Brain pericyte (primary cell): ENCODE results near the gene DHDH.
A peak's percentile ranks its signal among the peaks of the same experiment; 100 is the strongest.
"Not testable (repeated sequence)": the region's sequence is repeated elsewhere in the genome, so short reads cannot be mapped to it uniquely, and the experiment has no call there.

Experiments used
- DNase-seq: peaks from one replicate; pipeline ENCODE4 v3.0.0-alpha.2; 2012; ENCODE audit warnings: low read depth, low spot score

The DHDH gene

DNA sequence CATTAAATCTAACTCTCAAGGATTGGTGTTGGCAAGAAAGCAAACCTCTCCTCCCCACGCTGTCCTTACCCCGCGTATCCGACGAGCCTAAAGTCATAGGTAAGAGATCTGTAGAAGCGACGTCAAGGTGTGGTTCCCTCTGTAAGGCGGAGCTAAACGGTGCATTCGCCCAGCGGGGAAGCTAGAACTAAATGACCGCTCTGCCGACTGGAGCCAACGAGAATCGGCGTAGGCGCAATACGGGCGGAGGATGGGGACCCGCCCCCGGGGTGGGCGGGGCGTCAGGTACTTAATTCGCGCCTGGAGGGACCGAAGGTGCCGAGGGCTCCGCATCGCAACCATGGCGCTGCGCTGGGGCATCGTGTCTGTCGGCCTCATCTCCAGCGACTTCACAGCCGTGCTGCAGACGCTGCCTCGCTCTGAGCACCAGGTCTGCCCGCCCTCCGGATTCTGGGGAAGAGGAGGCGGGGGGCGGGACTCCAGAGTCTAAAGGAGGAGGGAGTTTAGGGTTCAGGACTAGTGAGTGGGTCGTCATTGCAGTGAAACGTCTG is at the start of gene DHDH:
Gene DHDH (plus strand): TSS at position 318 of the 551 bp plus-strand sequence. CDS start 23 bp downstream, at position 341.
- DNase-seq = no peak

DNA sequence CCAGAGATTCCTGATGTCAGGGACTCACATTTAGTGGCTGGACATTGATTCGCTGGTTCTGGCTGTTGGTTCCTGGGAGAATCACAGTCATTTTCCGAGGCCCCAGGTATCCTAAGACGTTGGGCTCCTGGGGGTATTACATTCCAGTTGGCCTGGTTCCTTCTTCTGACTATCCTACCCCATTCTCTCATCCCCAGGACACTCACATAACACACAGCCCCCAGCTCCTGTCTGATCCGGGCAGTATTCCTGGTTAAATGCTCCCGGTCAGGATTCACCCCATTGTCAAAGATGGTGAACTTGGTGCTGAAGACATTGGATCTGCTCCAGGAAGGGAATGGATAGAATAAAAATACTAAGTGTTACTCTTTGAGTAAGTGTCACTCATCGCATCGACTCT is 49.8 kb upstream of the DHDH start:
- no peak for DNase-seq

DNA sequence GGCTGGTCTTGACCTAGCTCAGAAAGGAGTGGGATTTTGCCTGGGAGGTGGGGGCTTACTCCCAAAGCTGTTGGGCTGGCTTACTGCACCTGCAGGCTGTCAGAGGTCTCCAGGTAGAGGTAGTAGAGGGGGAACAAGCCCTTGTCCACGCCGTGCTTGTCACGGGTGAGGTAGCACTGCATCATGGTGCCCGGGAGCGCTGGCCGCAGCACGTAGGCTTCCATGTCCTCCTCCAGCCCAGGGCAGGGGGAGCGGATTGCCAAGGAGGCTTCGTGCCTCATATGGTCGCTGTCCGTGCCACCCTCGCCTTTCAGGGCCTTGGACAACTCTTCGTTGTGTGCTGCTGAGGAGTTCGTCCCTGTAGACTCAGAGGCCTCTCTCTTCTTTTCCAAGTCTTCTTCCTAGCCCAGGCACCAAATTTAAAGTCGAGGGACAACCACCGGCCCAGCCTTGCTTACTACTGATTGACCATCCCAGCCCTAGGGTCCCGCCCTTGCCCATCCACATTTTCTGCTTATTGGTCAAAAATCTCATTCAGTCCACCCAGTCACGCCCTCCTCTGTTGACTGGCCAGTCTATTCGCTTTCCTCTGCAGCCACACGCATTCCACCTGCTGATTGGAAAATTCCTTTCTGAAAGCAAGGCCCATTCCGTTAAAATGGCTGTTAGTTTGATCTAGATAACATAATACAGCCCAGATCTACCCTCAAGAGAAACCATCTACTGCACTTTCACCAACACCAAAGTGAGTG is 45.5 kb upstream of the DHDH start:
- DNase-seq = no peak

DNA sequence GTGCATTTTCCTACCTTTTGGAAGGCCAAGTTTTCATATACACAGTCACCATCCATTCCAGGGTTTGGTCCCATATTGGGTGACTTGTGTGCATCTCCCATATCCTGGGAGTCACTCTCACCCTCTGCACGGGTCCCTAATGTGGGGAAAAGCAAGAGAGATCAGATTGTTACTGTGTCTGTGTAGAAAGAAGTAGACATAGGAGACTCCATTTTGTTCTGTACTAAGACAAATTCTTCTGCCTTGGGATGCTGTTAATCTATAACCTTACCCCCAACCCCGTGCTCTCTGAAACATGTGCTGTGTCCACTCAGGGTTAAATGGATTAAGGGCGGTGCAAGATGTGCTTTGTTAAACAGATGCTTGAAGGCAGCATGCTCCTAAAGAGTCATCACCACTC is 44.0 kb upstream of the DHDH start:
- DNase-seq = not testable (repeated sequence)

DNA sequence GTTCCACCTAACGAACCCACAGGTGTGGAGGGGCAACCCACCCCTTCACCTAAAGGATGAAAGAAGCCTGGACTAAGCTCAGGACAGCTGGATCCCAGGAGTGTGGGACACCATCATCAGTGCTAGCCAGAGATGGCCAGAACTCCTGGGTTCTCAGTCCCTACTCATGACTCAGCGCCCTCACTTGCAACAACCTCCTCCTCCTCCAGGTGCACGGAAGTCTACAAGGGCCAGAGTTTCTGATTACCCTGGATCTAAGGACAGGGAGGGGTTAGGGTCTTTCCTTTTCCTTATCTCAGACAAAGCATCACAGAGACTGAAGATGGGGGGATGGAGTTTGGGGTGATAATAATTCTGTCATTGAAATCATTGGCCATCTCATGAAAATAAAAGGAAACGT is 42.9 kb upstream of the DHDH start:
- no peak for DNase-seq

- DNase-seq = no peak
Observed at GRCh38 chr19:48895226-48895625, 38.3 kb upstream of the DHDH start.

DNA sequence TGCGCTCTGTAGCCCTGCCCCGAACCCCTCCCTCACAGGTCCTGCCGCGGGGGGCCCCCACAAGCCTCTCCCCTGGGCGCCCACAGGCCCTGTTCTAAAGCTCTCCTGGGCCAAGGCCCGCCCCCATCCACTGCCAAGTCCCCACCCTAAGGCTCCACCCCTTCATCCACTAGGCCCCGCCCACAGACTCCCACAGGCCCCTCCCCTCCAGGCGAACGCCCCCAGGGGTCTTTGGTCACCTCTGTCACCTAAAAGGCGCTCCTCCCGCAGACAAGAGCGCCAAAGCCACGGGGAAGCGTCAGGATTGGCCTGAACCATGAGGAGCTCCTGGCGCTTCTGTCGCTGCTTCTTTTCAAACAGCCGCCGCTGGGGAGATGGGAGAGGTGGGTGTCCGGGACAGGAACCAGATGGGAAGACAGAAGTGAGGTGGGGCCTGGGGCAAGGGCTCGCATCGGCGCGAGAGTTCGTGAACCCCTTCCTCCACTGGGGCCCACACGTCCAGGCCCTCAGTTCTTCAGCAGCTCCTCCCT is 37.2 kb upstream of the DHDH start:
- DNase-seq = no peak

DNA sequence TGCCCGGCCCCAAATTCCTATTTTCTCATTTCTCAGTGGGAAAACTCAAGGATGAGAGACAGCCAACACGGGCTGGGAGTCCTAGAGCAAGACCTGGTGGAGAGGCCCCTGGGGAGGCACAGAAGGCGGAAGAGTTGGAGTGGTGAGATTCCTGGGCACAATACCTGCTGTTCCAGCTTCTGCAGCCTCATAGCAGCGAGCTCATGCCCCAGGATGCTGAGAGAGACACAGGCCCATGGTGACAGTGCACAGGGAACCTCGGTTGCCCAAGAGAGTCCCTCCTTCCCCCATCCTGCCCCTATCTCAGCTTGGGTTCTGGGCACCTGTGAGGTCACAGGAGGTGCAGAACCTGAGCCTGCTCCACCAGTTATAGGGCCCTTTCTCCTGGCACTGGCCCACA is 36.3 kb upstream of the DHDH start:
- DNase-seq = no peak

- not testable (repeated sequence) for DNase-seq
Observed at GRCh38 chr19:48899386-48899749, 34.1 kb upstream of the DHDH start.

DNA sequence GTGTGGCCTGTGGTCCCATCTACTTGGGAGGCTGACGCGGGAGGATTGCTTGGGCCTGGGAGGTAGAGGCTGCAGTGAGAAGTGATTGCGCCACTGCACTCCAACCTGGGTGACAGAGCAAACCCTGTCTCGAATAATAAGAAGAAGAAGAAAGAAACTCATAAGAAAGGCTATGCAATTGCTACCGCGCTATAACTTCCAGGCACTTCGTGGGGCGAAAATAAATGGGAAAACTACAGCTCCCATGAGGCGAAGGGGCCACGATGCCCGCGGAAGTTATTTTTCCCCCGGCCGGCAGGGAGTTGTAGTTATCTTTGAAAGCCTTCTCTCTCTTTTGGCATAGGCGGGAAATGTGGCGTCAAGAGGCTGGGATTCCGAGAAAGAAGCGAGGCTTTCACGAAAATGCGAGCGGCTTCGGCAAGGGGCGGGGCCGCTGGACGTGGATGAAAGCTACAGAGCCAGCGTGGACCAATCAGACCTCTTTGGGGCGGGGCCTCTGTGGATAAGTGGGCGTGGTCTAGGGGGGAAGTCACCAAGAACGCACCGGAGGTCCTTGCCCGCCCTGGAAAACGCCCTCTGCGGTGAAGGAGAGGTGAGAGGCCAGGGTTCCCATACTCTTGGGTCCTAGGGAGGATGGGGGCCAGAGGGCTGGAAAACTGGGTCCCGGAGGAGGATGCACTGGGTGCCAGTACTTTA is 33.6 kb upstream of the DHDH start, which contains the start of gene NUCB1:
Gene NUCB1 (plus strand): TSS at position 532 of the 696 bp plus-strand sequence. CDS start 485 bp downstream, outside the sequence.
- peak; percentile 95 for DNase-seq

DNA sequence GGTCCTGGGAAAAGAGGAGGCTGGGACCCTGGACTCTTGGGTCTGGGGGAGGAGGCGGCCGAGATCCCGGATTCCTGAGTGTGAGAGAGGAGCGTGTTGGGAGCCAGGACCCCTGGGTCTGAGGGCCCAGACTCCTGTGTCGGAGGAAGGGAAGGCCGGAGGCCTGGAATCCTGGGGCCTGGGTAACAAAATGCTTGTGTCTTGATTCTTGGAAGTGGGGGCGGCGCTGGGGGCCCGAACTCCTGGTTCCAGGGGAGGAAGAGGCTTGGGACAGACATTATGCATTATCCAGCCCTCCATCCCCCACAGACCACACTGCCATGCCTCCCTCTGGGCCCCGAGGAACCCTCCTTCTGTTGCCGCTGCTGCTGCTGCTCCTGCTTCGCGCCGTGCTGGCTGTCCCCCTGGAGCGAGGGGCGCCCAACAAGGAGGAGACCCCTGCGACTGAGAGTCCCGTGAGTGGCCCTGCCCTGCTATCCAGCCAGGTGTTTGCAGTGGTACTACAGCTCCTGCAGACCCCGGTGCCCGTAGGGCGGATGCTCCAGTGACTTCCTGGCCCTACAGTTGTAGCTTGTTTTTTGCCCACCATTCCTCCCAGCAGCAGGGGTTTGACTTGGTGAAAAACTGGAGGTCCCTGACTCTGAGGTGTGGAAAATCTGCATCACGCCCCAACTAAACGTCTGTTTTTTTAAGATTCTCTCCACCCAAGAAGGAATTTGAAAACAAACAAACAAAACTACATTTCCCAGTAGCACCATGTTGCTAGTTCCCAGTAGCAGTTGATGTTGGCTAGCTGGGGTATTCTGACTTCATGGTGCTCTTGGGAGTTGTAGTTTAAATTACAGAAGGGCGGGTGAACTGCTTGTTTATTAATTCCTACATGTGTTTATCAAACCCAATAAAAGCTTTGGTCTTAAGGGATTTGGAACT is 32.8 kb upstream of the DHDH start:
- no peak for DNase-seq

DNA sequence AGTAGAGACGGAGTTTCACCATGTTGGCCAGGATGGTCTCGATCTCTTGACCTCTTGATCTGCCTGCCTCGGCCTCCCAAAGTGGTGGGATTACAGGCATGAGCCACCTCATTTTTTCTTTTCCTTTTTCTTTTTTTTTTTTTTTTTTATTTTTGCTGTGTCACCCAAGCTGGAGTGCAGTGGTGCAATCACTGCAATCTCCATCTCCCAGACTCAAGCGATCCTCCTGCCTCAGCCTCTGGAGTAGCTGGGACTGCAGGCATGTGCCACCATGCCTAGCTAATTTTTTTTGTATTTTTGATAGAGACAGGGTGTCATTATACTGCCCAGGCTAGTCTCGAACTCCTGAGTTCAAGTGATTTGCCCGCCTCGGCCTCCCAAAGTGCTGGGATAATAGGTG is 31.2 kb upstream of the DHDH start:
- not testable (repeated sequence) for DNase-seq

DNA sequence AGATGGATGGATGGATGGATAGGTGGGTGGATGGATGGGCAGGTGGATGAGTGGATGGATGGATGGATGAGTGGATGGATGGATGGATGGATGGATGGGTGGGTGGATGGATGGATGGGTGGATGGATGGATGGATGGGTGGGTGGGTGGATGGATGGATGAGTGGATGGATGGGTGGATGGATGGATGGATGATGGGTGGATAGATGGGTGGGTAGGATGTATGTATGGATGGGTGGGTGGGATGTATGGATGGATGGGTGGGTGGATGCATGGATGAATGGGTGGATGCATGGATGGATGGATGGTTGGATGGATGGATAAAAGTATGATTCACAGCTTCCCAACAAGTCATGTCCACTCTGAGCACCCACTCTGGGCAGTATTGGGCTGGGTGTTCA is 29.7 kb upstream of the DHDH start:
- DNase-seq = not testable (repeated sequence)

GRCh38 chr19:48905664-48906063 is 27.8 kb upstream of the DHDH start:
- DNase-seq = no peak

DNA sequence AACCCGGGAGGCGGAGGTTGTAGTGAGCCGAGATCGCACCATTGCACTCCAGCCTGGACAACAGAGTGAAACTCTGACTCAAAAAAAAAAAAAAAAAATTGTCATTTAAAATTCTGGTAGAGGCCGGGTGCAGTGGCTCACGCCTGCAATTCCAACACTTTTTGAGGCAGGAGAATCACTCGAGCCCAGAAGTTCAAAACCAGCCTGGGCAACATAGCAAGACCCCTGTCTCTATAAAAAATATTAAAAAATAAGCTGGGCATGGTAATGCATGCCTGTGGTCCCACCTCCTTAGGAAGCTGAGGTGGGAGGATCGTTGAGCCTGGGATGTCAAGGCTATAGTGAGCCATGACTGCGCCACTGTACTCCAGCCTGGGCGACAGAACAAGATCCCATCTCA is 27.2 kb upstream of the DHDH start:
- no peak for DNase-seq

DNA sequence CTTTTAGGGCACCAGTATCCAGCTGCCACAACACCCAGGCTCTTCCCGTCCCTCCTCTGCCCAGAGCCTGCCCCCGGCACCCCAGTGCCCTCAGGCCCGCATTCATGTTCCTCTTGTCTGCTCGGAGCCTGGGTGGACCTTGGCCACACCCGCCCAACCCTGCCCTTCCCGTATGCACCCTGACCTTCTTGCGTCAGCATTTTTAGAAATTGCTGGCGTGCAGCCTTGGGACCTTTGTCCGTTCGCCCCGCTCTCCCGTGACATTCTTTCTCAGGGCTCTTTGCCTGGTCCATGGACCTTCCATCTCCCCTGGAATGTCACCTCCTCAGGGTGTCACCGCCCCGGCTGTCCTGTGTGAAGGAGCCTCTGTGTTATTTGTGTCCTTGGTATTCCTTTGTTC is 25.8 kb upstream of the DHDH start:
- DNase-seq = no peak

- DNase-seq = not testable (repeated sequence)
Observed at GRCh38 chr19:48909424-48910077, 23.9 kb upstream of the DHDH start.

DNA sequence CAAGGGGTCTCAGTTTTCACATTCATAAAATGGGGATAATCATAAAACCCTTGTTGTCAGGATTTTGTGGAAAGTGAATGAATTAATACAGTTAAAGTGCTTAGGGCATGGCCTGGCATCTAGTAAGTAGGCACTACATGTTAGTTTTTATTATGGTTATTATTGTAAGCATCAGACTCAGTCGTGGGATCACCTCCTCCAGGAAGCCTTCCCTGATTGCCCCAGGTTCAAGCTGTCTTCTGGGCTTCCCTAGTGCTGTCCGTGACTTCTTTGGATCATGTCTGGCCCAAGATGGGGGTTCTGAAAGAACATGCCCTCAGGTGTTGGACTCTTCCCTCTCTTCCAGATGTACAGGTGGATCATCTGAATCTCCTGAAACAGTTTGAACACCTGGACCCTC is 22.7 kb upstream of the DHDH start:
- DNase-seq = no peak

- no peak for DNase-seq
Observed at GRCh38 chr19:48913114-48913889, 20.2 kb upstream of the DHDH start.

GRCh38 chr19:48914181-48914580 is 19.3 kb upstream of the DHDH start:
- no peak for DNase-seq
